Stimulated activated CD4-positive, alpha-beta T cell treated with anti-CD3 and anti-CD28 coated beads, TNF-alpha, amount 100 ng/mL, for 48 hours (primary cell): Measurements from ENCODE around the gene ZMYND8.
"Not testable (repeated sequence)": the region's sequence is repeated elsewhere in the genome, so short reads cannot be mapped to it uniquely, and the experiment has no call there.

Source experiments
- DNase-seq, 3 donors: peaks; one replicate each; pipeline ENCODE4 v3.0.0-alpha.2; 2020; ENCODE audit warnings: low read depth in 3 of 3

Gene ZMYND8

DNA sequence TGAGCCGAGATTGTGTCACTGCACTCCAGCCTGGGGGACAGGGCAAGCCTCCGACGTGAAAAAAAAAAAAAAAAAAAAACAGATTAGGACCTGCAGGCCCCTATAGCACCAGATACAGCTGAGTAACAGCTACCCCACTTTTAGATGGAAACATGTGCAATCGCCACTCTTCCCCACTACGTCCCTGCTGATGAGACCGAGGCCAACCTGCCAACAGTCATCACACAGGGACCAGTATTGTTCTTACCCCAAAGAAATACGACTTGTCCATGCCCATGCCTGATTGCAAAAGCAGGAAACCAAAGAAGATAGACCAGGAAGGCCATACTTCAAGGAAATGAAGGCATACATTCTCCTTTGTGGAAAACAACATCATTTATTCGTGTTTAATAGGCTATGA, 45.8 kb downstream of the ZMYND8 start:
- no peak for DNase-seq

DNA sequence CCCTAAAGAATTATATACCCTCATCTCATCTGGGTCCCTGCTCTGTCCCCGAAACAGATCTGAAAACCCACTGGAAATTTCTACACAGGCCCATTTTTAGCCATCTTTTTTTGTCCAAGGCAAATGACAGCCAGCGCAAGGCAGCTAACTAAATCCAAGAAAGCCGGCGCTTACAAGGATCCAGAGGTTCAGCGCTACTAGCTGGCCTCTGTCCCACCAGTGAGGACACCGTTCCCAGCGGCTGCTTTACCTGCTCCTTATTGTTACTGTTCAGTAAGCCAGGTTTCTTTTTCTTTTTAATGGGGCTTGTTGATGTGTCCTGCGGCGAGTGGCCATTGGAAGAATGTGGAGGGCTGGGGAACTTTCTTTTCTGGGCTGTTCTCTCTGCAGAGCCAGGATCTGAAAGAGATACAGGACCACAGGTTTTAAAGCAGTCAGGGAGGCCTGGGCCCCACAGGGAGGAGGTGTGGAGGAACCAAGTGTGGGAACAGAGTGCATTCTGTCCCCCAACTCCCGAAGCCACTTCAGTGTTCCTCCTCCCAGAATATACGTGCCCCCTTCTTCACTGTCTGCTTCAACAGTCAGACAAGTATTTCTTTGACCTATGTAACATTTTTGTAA, 46.6 kb downstream of the ZMYND8 start:
- DNase-seq = no peak

DNA sequence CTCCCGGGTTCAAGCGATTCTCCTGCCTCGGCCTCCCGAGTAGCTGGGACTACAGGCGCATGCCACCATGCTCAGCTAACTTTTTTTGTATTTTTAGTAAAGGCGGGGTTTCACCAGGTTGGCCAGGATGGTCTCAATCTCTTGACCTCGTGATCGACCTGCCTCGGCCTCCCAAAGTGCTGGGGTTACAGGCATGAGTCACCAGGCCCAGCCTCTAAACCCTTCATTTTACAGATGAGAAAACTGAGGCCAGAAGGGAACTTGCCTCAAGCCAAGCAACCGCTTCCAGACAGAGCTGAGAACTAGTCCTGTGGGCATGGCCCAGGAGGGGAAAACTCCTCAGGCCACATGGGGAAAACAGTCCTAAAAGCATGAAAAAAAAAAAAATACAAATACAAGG, 47.1 kb downstream of the ZMYND8 start:
- DNase-seq = no peak

GRCh38 chr20:47307569-47307968, 48.9 kb downstream of the ZMYND8 start:
- not testable (repeated sequence) for DNase-seq

GRCh38 chr20:47306755-47307370, 49.6 kb downstream of the ZMYND8 start:
- DNase-seq = no peak

DNA sequence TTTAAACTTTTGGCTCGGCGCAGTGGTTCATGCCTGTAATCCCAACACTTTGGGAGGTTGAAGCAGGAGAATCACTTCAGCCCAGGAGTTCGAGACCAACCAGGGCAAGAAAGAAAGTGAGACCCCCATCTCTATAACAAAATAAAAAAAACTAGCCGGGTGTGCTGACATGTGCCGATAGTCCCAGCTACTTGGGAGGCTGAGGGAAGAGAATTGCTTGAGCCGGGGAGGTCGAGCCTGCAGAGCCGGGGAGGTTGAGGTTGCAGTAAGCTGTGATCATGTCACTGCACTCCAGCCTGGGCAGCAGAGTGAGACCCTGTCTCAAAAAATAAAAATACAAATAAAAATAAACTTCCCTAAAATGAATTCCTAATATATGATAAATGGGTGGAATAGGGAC, 50.4 kb downstream of the ZMYND8 start:
- DNase-seq = no peak

DNA sequence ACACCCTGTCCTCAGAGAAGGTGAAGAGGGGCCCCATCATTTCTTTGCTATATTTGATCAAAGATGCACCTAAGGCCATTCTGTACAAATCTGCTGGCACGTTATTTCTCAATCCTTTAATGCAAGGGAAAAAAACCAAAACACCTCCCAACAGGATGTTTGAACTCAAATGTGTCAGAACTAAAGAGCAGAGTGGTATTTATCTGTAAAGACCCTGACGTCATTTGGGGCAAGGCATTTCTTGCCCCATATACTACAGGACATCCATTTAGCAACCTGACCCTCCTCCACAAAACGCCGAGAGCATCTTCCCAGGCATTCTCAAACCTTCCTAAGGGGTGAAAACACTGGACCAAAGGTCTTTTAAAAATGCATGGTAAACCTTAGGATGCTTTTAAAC, 50.8 kb downstream of the ZMYND8 start:
- no peak for DNase-seq

DNA sequence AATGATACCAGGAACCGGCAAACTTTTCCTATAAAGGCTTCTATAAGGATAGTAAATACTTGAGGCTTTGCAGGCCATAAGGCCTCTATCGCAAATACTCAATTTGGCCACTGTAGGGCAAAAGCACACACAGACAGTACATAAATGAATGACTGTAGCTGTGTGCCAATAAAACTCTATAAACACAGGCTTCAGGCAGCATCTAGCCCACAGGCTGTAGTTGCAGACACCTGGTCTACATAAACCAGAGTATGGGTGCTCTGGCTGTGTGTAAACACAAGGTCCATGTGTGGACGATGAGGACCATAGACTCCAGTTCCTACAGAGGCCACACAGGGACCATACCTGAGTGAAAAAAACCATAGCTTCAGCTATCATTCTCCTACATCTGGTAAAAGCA, 52.2 kb downstream of the ZMYND8 start:
- DNase-seq = no peak

DNA sequence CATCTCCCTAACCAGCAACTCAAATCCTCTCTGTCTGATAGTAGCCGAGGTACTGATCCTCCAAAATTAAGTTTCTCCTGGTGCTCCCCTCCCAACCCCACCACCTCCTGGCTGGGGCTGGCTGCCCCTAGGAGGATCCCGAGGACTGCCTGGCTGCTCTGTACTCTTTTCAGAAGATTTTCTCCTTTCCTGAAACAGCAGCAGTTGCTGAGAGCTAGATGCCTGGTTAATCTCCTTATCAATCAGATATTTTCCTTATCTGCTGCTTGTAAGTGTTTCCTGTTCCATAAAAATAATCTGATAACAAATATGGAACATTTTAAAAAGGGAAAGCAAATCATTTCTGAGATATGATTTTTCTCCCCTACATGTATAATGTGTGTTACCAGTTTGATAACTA, 52.8 kb downstream of the ZMYND8 start:
- no peak for DNase-seq

DNA sequence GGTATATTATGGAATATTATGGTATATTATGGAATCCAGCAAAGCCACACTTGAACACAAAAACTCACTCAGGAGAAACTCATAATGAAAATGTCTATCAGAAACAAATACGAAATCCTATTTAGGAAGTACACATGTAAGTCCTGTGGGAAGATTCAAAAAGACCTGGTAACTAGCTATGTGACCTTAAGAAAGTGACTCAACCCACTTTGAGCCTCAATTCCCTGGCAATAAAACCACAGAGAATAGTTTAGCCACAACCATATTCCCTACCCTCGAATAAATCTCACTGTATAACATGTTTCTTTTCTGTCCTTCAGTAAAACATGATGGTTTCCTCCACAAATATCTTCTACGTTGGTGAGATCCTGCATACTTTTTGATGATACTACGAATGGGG, 56.4 kb downstream of the ZMYND8 start:
- DNase-seq = no peak

GRCh38 chr20:47298624-47299023, 57.9 kb downstream of the ZMYND8 start:
- DNase-seq = no peak

GRCh38 chr20:47297746-47298145, 58.8 kb downstream of the ZMYND8 start:
- DNase-seq = no peak

DNA sequence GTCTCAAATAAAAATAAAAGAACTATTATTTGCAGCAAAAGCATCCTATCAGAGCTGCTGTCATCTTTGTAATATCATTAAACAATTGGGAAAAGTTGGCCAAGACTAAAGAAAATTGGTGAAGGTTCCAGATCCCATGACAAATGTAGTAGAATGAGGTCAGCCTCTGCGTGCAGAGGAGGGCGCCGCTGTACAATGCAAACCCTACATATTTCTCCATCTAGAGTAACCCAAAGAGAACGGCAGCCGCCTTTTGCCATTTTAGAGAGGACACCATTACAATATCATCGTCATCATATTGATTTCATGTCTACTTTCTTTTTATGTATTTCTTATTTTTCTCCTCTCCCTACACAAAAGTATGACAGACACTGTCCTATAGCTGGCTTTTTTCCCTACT, 59.5 kb downstream of the ZMYND8 start:
- DNase-seq = no peak

DNA sequence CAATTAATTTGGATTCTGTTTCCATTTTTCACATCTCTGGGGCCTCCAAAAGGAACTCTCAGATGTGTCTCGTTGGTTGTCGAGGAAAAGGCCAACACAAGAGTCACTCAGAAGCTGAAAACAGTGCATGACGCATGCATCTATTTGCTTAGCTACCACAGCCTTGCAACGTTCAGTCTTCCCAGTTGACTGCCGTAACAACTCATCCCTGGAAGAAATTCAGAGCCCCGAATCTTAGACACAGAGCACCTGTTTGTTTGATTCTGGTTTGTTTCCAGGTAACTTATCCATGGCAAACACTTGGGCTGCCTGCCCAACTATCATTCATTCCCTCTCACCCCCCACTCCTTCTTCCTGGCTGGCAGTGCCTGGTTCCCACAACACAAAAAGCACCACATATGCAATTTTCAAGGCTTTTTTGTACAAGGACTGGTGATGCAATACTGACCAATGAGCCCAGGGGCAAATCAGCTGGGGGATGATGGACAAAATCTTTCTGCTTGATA, 60.5 kb downstream of the ZMYND8 start:
- no peak for DNase-seq

- DNase-seq = no peak
Observed at GRCh38 chr20:47295129-47295813, 61.2 kb downstream of the ZMYND8 start.

DNA sequence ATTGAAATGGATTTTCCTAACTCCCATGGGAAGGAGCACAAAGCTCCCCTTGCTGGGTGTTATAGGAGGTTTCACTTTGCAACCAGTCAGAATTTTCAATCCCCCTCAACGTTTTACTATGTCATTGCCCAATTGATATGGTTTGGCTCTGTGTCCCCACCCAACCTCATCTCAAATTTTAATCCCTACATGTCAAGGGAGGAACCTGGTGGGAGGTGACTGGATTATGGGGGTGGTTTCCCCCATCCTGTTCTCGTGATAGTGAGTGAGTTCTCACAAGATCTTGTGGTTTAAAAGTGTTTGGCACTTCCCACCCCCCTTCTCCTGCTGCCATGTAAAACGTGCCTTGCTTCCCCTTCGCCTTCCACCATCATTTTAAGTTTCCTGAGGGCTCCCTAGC, 62.9 kb downstream of the ZMYND8 start:
- no peak for DNase-seq

GRCh38 chr20:47292581-47292980, 63.9 kb downstream of the ZMYND8 start:
- no peak for DNase-seq

DNA sequence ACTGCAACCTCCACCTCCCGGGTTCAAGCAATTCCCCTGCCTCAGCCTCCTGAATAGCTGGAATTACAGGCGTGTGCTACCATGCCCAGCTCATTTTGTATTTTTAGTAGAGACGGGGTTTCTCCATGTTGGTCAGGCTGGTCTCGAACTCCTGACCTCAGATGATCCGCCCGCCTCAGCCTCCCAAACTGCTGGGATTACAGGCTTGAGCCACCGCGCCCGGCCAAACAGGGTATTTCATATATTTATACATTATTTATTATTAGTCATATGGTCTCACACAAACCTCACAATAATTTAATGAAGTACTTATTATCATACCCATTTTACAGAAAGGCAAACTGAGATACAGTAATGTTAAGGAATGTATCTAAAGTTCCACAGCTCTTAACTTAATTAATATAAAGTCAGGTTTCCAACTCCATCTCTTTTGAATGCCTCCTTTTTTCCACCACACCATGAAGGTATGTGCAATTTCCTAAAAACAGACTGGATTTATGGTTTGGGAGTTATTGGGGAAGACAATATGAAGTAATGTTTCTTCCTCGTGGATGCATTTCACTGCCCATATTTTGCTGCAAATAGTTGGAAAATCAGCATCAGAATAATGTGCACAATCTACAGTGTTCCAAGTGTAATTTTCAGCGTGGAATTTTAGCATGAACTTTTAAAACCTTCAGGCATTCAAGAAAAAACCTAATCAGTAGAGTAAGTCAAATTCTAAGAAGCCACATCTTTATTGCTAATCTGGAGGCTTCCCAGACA, 65.7 kb downstream of the ZMYND8 start:
- DNase-seq = no peak

DNA sequence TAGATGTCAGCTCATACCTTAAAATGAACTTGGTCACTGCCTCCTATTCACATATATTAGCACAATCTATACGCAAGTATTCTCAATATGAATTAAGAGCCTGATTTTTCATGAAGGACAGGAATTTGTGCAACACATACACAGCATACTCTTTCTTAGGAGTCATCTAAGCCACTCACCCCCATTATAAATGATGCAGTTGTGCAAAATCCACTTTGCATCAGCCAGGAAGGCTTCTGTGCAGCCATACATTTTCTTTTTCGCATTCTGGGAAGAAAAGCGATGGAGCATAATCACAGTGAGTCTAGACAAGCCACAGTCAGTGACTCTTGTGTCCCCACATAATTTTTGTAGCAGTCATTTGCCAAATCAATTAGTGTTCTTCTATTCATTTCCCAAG, 66.5 kb downstream of the ZMYND8 start:
- no peak for DNase-seq

DNA sequence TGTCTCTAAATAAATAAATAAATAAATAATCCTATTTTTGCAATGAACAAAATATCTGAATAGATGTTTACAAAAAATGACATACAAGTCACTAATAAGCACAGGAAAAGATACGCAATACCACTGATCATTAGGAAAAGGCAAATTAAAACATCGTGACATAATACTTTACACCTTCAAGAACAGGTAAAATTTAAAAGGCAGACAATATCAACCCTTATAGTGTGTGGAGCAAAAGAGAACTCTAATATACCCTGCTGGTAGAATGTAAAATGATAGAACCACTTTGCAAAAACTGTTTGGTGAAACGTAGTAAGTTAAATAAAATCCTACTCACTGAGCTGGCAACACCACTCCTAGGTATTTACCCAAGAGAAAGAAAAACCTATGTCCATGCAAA, 67.4 kb downstream of the ZMYND8 start:
- no peak for DNase-seq

DNA sequence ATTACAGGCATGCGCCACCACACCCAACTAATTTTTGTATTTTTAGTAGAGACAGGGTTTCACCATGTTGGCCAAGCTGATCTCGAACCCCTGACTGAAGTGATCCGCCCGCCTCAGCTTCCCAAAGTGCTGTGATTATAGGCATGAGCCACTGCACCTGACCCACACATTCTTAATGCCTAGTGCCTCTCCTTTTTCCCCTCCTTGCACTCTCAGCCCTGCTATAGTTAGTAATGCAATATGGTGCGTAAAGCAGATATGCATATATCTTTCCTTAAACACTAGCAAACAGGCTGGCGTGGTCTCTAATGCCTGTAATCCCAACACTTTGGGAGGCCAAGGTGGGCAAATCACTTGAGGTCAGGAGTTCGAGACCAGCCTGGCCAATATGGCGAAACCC, 68.0 kb downstream of the ZMYND8 start:
- not testable (repeated sequence) for DNase-seq

- no peak for DNase-seq
Observed at GRCh38 chr20:47287609-47288144, 68.8 kb downstream of the ZMYND8 start.
